ENCODE data around the gene MYH8. TPM values are rescaled to one million over a fixed set of nuclear protein-coding genes. Genes with fewer than 3 reads are reported as not detected.

The MYH8 gene
- total and polyA plus RNA-seq, 2 of the 4 experiments (the other 2 are of a cell fraction) = not detected

DNA sequence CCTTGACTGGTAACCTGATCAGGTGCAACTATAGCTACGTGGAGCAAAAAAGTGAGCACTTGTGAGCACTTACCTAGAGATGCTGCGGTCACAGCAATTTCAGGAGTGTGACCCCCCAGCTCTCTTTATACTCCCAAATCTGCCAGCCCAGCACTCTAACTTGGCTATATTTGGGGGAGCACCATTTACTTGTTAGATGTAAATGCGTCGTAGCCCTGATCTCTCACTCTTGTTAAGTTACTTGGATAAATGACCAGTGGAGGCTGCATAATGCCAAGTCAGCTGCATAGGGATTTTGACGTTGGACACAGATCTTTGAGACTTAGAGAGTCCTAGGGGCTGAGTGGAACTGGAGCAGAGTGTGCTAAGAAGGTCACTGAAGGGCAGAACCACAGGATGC, 48.8 kb downstream of the MYH8 start, which contains the start of gene MYH13:
Gene MYH13, minus strand, starts transcription at position 101 of the 400 bp plus-strand sequence. CDS start 8,476 bp downstream, outside the sequence.
- H4K8ac ChIP-seq (ENCODE audit: low read depth in 2 of 2, low read length in 2 of 2) = no peak within 1 kb of the TSS
- dilution Hi-C loops (cut with HindIII; ENCODE audit: low sequenced_read_pairs, unreplicated experiment) (no loop called here), in situ Hi-C loops (cut with MboI; ENCODE audit: low sequenced_read_pairs) (no loop called here), intact Hi-C loops (cut with micrococcal nuclease) (no loop called here)
- H4K5ac ChIP-seq (ENCODE audit: low read depth, low read length) = no peak within 1 kb of the TSS
- no peaks in the 10 kb centered on the region; the same call in 1 of the 2 replicates for H3K9me3 ChIP-seq (ENCODE audit: control insufficient read depth, insufficient read depth, low read length)
- no peak within 1 kb of the TSS for H2AK5ac ChIP-seq (ENCODE audit: low read depth, low read length)
- H3K4ac ChIP-seq (ENCODE audit: low read depth, low read length) = no peak within 1 kb of the TSS
- 68% methylated on average over 3 of the region's 5 CpGs; no CpG with 5 or more reads in 1 of the 2 experiments for WGBS, 2 experiments (ENCODE audit: extremely low coverage in 2 of 2, insufficient read length in 1 of 2)
- H2AFZ ChIP-seq (replicated peaks; ENCODE audit: low read length, poor library complexity) = no peak within 1 kb of the TSS
- ATAC-seq (ENCODE audit: low read depth) = no peak
- ChIA-PET POLR2A (ENCODE audit: unreplicated experiment) (no interaction called here), CTCF (no interaction called here)
- no peak within 1 kb of the TSS for H2BK120ac ChIP-seq (ENCODE audit: low read depth, low read length)
- no peak within 1 kb of the TSS for H3K27ac ChIP-seq (ENCODE audit: insufficient read depth, low read length)
- H2BK5ac ChIP-seq (ENCODE audit: low read depth, low read length, poor library complexity, severe bottlenecking) = no peak within 1 kb of the TSS
- no peak within 1 kb of the TSS for H4K91ac ChIP-seq (ENCODE audit: insufficient read depth, low read depth, low read length)
- no peak for DNase-seq
- H2BK15ac ChIP-seq (ENCODE audit: low read depth, low read length) = no peak within 1 kb of the TSS
- H3K27me3 ChIP-seq (ENCODE audit: control insufficient read depth, insufficient read depth, low read length) = no peaks in the 10 kb centered on the region
- H3K14ac ChIP-seq (replicated peaks; ENCODE audit: low read depth, low read length) = no peak within 1 kb of the TSS
- no peaks in the 10 kb centered on the region for H3K36me3 ChIP-seq (ENCODE audit: control insufficient read depth, insufficient read depth, low read length)
- no peaks in the 10 kb centered on the region for H4K20me1 ChIP-seq (ENCODE audit: insufficient read depth, low read length)
- BruUV-seq (replicated peaks) = no TSS peak
- no peak within 1 kb of the TSS for H3K4me3 ChIP-seq (ENCODE audit: insufficient read depth, low read depth, low read length)
- H3K56ac ChIP-seq (ENCODE audit: extremely low read depth, insufficient read depth, low read length) = no peak within 1 kb of the TSS
- H3K4me1 ChIP-seq (ENCODE audit: control insufficient read depth, insufficient read depth, low read length) = peaks cover 1% of the 10 kb centered on the region; the same call in 1 of the 2 replicates
- no peak within 1 kb of the TSS for H2BK20ac ChIP-seq (ENCODE audit: low read depth, low read length)
- TF ChIP-seq MXI1 (IDR thresholded peaks at IDR 0.05; ENCODE audit: borderline replicate concordance, low read depth, low read length) (no peak), SMC3 (IDR thresholded peaks at IDR 0.05; ENCODE audit: low read depth, low read length) (no peak), CHD1 (IDR thresholded peaks at IDR 0.05; ENCODE audit: low read depth, low read length) (no peak), RAD21 (IDR thresholded peaks at IDR 0.05; ENCODE audit: low read length) (no peak), RCOR1 (IDR thresholded peaks at IDR 0.05; ENCODE audit: insufficient replicate concordance, low read length) (no peak), MAZ (IDR thresholded peaks at IDR 0.05; ENCODE audit: borderline replicate concordance, low read depth, low read length) (no peak)
- TF ChIP-seq, protein P1, sequence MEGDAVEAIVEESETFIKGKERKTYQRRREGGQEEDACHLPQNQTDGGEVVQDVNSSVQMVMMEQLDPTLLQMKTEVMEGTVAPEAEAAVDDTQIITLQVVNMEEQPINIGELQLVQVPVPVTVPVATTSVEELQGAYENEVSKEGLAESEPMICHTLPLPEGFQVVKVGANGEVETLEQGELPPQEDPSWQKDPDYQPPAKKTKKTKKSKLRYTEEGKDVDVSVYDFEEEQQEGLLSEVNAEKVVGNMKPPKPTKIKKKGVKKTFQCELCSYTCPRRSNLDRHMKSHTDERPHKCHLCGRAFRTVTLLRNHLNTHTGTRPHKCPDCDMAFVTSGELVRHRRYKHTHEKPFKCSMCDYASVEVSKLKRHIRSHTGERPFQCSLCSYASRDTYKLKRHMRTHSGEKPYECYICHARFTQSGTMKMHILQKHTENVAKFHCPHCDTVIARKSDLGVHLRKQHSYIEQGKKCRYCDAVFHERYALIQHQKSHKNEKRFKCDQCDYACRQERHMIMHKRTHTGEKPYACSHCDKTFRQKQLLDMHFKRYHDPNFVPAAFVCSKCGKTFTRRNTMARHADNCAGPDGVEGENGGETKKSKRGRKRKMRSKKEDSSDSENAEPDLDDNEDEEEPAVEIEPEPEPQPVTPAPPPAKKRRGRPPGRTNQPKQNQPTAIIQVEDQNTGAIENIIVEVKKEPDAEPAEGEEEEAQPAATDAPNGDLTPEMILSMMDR (conservative IDR thresholded peaks at IDR 0.05; ENCODE audit: low read depth, low read length) = no peak
- no peak within 1 kb of the TSS for H3K18ac ChIP-seq (ENCODE audit: low read depth, low read length)
- H3K9ac ChIP-seq (ENCODE audit: low read depth, low read length) = no peak within 1 kb of the TSS
- no peaks in the 10 kb centered on the region for H3K79me1 ChIP-seq (ENCODE audit: low read depth in 1 of 2, low read length in 2 of 2)
- H3K9me1 ChIP-seq (ENCODE audit: insufficient read depth, low read length) = no peaks in the 10 kb centered on the region
- no peak within 1 kb of the TSS for H2AK9ac ChIP-seq (replicated peaks; ENCODE audit: low read depth, low read length, poor library complexity)
- H3K4me2 ChIP-seq (ENCODE audit: low read depth, low read length) = no peak within 1 kb of the TSS
- H3K23ac ChIP-seq (ENCODE audit: low read depth, low read length) = no peak within 1 kb of the TSS
